PFSK-1 (cell line): ENCODE data around the gene PAQR5.

ENCODE experiments used
- SIN3A ChIP-seq: IDR thresholded peaks from 2 replicates; pipeline ENCODE4 v1.6.1; 2012; ENCODE audit warnings: mild to moderate bottlenecking, low read length, moderate library complexity, borderline replicate concordance; ENCODE audit not compliant: insufficient read depth
- TAF1 ChIP-seq: IDR thresholded peaks from 2 replicates; pipeline ENCODE4 v1.6.1; 2012; ENCODE audit warnings: low read length, control low read depth, borderline replicate concordance; ENCODE audit not compliant: insufficient read depth

DNA sequence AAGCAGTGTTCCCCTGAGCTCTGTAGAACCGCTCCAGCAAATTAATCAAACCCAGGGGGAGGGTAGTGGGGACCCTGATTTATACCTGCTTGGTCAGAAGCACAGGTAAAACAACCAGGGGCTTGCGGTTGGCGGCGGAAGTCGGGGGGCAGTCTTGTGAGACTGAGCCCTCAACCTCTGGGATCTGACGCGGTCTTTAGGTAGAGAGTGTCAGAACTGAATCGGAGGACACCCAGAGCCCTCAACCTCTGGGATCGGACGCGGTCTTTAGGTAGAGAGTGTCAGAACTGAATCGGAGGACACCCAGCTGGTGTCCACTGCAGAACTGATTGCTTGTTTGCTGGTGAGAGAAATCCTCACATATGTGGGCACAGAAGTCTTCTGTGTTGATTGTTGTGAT lies 12.9 kb upstream of the PAQR5 start:
- no peak for TF ChIP-seq TAF1
- no peak for TF ChIP-seq SIN3A
